Uterus (tissue), 2 donors: ENCODE measurements around the gene NKX2-1.

Source experiments
- CTCF ChIP-seq, 4 experiments: fragments of 200-600 bp in 2 of 4; fragments of 450-650 bp in 2 of 4; sonication (generic) in 2 of 4; IDR thresholded peaks; one replicate each; pipeline ENCODE4 v1.5.1; 2016 to 2019; ENCODE audit warnings: antibody characterized with exemption in 4 of 4, mild to moderate bottlenecking in 2 of 4, moderate library complexity in 1 of 4
- POLR2A ChIP-seq, 2 donors: fragments of 450-650 bp; IDR thresholded peaks; one replicate each; pipeline ENCODE4 v1.6.1; 2016; ENCODE audit warnings: antibody characterized with exemption in 2 of 2, mild to moderate bottlenecking in 1 of 2, moderate library complexity in 1 of 2

DNA sequence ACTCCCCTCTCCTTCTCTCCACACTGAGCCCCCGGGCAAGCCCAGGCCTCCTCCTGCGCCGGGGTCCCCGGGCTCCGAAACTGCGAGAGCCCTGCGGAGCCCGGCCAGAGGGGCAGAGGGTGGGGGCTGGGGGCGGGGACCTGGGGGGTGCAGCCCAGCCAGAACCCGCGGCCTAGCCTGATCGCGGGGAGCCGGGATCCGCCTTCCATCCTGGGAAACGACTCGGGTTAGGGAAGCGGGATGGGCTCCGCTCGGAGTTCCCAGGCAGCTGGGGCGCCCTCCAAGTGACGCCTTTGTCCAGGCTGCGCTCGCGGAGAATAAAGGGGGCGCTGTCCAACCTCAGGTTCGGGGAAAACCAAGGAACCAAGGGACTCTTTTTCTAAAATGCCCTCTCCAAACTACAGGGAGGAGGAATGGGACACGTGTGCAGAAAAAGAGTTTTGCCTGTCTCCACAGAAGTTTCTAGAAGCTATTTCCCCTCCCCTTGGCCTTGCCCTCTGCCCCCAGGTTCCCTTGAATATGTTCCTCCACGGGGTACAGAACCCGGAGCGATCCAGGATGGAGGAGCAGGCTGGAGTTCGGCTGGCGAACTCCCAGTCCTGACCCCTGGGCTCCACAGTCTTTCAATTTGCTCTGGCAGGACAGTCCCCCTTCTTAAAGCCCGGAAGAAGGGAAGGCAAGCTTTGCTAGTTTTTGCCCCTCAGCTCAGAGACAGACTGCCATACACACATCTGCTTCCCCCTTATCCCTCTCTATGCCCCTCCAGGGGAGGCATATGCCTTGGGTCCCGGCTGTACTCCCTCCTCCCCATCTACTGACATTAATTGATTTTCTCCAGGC is 13.9 kb downstream of the NKX2-1 start:
- TF ChIP-seq CTCF (IDR thresholded peaks at IDR 0.05) (no peak), POLR2A (IDR thresholded peaks at IDR 0.05) (no peak)
